DND-41 (cell line): ENCODE measurements around the gene CARD10.

Experiments
- EZH2 ChIP-seq: IDR thresholded peaks from 3 replicates; pipeline ENCODE4 v1.6.1; 2012; ENCODE audit warnings: borderline replicate concordance, low read depth, mild to moderate bottlenecking, moderate library complexity, low read length, inconsistent platforms; ENCODE audit not compliant: severe bottlenecking
- TF ChIP-seq, protein P1 (sequence below): IDR thresholded peaks from 2 replicates; pipeline ENCODE4 v1.5.1; 2012; ENCODE audit warnings: borderline replicate concordance, low read length, moderate library complexity, mild to moderate bottlenecking; ENCODE audit not compliant: poor library complexity, severe bottlenecking; ENCODE audit errors: extremely low read depth

DNA sequence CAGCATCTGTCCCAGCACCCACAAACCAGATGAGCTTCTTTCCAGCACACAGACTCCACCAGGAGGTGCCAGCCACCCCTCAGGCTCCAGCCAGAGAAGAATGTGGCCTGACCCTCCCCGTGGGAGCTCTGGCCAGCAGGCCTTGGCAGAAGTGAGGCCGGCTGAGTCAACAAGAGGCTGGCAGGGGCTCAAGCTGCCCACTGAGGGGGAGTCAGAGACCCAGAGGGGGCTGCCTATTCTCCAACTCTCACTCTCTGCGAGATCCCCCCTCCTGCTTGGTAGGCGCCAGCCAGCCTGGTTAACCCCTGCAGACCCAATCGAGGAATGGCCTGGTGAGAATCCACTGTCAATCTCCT is 30.5 kb upstream of the CARD10 start:
- TF ChIP-seq, protein P1, sequence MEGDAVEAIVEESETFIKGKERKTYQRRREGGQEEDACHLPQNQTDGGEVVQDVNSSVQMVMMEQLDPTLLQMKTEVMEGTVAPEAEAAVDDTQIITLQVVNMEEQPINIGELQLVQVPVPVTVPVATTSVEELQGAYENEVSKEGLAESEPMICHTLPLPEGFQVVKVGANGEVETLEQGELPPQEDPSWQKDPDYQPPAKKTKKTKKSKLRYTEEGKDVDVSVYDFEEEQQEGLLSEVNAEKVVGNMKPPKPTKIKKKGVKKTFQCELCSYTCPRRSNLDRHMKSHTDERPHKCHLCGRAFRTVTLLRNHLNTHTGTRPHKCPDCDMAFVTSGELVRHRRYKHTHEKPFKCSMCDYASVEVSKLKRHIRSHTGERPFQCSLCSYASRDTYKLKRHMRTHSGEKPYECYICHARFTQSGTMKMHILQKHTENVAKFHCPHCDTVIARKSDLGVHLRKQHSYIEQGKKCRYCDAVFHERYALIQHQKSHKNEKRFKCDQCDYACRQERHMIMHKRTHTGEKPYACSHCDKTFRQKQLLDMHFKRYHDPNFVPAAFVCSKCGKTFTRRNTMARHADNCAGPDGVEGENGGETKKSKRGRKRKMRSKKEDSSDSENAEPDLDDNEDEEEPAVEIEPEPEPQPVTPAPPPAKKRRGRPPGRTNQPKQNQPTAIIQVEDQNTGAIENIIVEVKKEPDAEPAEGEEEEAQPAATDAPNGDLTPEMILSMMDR: no peak
- TF ChIP-seq EZH2: no peak
